GM12892 (cell line): ENCODE results near the gene EMC8.

Source experiments
- DNase-seq: peaks from one replicate; pipeline ENCODE4 v3.0.0; 2011; ENCODE audit not compliant: insufficient read length
- FAIRE-seq: peaks from 2 replicates; lab custom pipeline; 2011; peaks lifted over from hg19 to GRCh38; lab: Jason Lieb, UNC
- POLR2A ChIP-seq: IDR thresholded peaks from 2 replicates; pipeline ENCODE4 v1.6.1; 2011; ENCODE audit warnings: low read depth, low read length, control low read depth
- POLR2AphosphoS5 ChIP-seq: IDR thresholded peaks from 2 replicates; pipeline ENCODE4 v1.6.1; 2011; ENCODE audit warnings: low read depth, low read length, control low read depth
- TAF1 ChIP-seq: IDR thresholded peaks from 2 replicates; pipeline ENCODE4 v1.6.1; 2011; ENCODE audit warnings: low read depth, mild to moderate bottlenecking, control low read depth, low read length, borderline replicate concordance

Gene EMC8

GRCh38 chr16:85759631-85760419, 39.5 kb downstream of the EMC8 start:
- FAIRE-seq, result no peak
- no peak for DNase-seq
- no peak for TF ChIP-seq POLR2AphosphoS5
- no peak for TF ChIP-seq POLR2A
- no peak for TF ChIP-seq TAF1

- TF ChIP-seq POLR2A (no peak), TAF1 (no peak), POLR2AphosphoS5 (no peak)
- DNase-seq, result no peak
These were observed 40.2 kb downstream of the EMC8 start for GRCh38 chr16:85759136-85759535.

GRCh38 chr16:85757341-85757822, 42.0 kb downstream of the EMC8 start:
- DNase-seq (no peak), FAIRE-seq (peak; percentile 70)
- TF ChIP-seq TAF1, result no peak
- no peak for TF ChIP-seq POLR2A
- TF ChIP-seq POLR2AphosphoS5, result no peak

More at GRCh38 chr16:85759136-85759535, 40.2 kb downstream of the EMC8 start:
- FAIRE-seq, result no peak

GRCh38 chr16:85755929-85756768, 43.2 kb downstream of the EMC8 start:
- DNase-seq, result no peak
- TF ChIP-seq TAF1 (no peak), POLR2AphosphoS5 (peak; percentile 57; the same call in 1 of the 2 replicates), POLR2A (peak; percentile 60)
- FAIRE-seq, result peak; percentile 98

GRCh38 chr16:85754413-85754812, 44.9 kb downstream of the EMC8 start:
- FAIRE-seq (no peak), DNase-seq (no peak)
- no peak for TF ChIP-seq POLR2AphosphoS5
- no peak for TF ChIP-seq POLR2A
- no peak for TF ChIP-seq TAF1

- FAIRE-seq, result peak; percentile 38
- no peak for DNase-seq
- TF ChIP-seq POLR2A (no peak), TAF1 (no peak), POLR2AphosphoS5 (no peak)
These were observed 45.4 kb downstream of the EMC8 start for GRCh38 chr16:85753976-85754375.

- no peak for DNase-seq
- peak; percentile 70 for FAIRE-seq
- TF ChIP-seq TAF1 (no peak), POLR2A (no peak), POLR2AphosphoS5 (no peak)
These were observed 45.8 kb downstream of the EMC8 start for GRCh38 chr16:85753559-85753958.

GRCh38 chr16:85752511-85753420, 46.6 kb downstream of the EMC8 start:
- no peak for DNase-seq
- TF ChIP-seq POLR2AphosphoS5, result no peak
- no peak for TF ChIP-seq TAF1
- no peak for TF ChIP-seq POLR2A
- peak; percentile 80 for FAIRE-seq

GRCh38 chr16:85751698-85752501, 47.4 kb downstream of the EMC8 start:
- DNase-seq (no peak), FAIRE-seq (no peak)
- TF ChIP-seq POLR2AphosphoS5 (no peak), POLR2A (no peak), TAF1 (no peak)

GRCh38 chr16:85750827-85751697, 48.3 kb downstream of the EMC8 start, which contains the start of gene C16orf74:
TSS of gene C16orf74 (minus strand) at chr16:85751096. CDS start at chr16:85735217, 15,879 bp downstream.
- no peak for TF ChIP-seq TAF1
- no peak for TF ChIP-seq POLR2AphosphoS5
- no peak for TF ChIP-seq POLR2A
- no peak for FAIRE-seq
- DNase-seq, result peak; percentile 64
